ENCODE results near the gene DPP8.
"Not testable (repeated sequence)": the region's sequence is repeated elsewhere in the genome, so short reads cannot be mapped to it uniquely, and the experiment has no call there.

Gene DPP8

GRCh38 chr15:65524226-65524625 lies 6.7 kb upstream of the DPP8 start:
- no peak for DNase-seq

GRCh38 chr15:65521350-65521749 lies 3.9 kb upstream of the DPP8 start:
- no peak for DNase-seq

- DNase-seq: no peak
These were observed 1.3 kb upstream of the DPP8 start for GRCh38 chr15:65518633-65519285.

- DNase-seq: no peak
These were observed 348 bp upstream of the DPP8 start for GRCh38 chr15:65517866-65518207.

- no peak for DNase-seq
These were observed 4.6 kb downstream of the DPP8 start for GRCh38 chr15:65512807-65513416.

- DNase-seq: no peak
These were observed 5.3 kb downstream of the DPP8 start for GRCh38 chr15:65512189-65512588.

- DNase-seq: no peak
These were observed 8.2 kb downstream of the DPP8 start for GRCh38 chr15:65509321-65509720.

GRCh38 chr15:65494076-65494475 lies 23.4 kb downstream of the DPP8 start:
- no peak for DNase-seq

GRCh38 chr15:65484876-65485275 lies 32.6 kb downstream of the DPP8 start:
- no peak for DNase-seq

GRCh38 chr15:65476903-65477302 lies 40.6 kb downstream of the DPP8 start:
- no peak for DNase-seq

GRCh38 chr15:65470866-65471265 lies 46.6 kb downstream of the DPP8 start:
- no peak for DNase-seq

- DNase-seq: no peak
These were observed 49.1 kb downstream of the DPP8 start for GRCh38 chr15:65468229-65468909.

GRCh38 chr15:65466901-65467300 lies 50.6 kb downstream of the DPP8 start:
- no peak for DNase-seq

GRCh38 chr15:65463096-65463495 lies 54.4 kb downstream of the DPP8 start:
- not testable (repeated sequence) for DNase-seq

- DNase-seq: no peak
These were observed 56.6 kb downstream of the DPP8 start for GRCh38 chr15:65460741-65461347.

- DNase-seq: not testable (repeated sequence)
These were observed 62.2 kb downstream of the DPP8 start for GRCh38 chr15:65455256-65455655.

- no peak for DNase-seq
These were observed 65.5 kb downstream of the DPP8 start for GRCh38 chr15:65451989-65452388.

GRCh38 chr15:65450556-65450955 lies 66.9 kb downstream of the DPP8 start:
- DNase-seq: no peak

GRCh38 chr15:65447145-65447544 lies 70.3 kb downstream of the DPP8 start:
- no peak for DNase-seq

- no peak for DNase-seq
These were observed 83.3 kb downstream of the DPP8 start for GRCh38 chr15:65434201-65434600.

- no peak for DNase-seq
These were observed 85.8 kb downstream of the DPP8 start for GRCh38 chr15:65431731-65432130.

GRCh38 chr15:65426216-65426853 lies 91.2 kb downstream of the DPP8 start:
- no peak for DNase-seq

GRCh38 chr15:65424683-65425082 lies 92.8 kb downstream of the DPP8 start:
- DNase-seq: no peak
